ENCODE data around the gene IGFL3.

The IGFL3 gene

DNA sequence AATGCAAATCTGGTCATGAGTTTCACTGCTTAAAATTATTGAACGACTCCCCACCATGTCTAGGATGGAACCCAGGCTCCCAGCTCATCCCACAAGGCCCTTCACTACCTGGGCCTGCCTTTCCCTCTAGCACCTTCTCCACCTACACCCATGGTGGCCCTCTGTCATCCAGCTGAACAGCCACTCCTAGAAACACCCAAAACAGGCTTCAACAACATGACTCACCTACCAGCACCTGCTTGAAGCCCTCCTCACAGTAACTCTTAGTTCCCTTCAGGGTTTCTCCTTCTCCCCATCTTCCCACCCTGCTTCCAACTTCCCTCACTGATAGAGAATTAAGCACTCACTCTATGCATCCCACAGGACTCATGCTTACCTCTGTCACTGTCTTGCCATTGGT lies 16.9 kb upstream of the IGFL3 start:
- no peak for DNase-seq (ENCODE audit: low spot score)
- in situ Hi-C loops (cut with MboI; ENCODE audit: low sequenced_read_pairs, unreplicated experiment) = no loop called here
- TF ChIP-seq, protein P1, sequence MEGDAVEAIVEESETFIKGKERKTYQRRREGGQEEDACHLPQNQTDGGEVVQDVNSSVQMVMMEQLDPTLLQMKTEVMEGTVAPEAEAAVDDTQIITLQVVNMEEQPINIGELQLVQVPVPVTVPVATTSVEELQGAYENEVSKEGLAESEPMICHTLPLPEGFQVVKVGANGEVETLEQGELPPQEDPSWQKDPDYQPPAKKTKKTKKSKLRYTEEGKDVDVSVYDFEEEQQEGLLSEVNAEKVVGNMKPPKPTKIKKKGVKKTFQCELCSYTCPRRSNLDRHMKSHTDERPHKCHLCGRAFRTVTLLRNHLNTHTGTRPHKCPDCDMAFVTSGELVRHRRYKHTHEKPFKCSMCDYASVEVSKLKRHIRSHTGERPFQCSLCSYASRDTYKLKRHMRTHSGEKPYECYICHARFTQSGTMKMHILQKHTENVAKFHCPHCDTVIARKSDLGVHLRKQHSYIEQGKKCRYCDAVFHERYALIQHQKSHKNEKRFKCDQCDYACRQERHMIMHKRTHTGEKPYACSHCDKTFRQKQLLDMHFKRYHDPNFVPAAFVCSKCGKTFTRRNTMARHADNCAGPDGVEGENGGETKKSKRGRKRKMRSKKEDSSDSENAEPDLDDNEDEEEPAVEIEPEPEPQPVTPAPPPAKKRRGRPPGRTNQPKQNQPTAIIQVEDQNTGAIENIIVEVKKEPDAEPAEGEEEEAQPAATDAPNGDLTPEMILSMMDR (IDR thresholded peaks at IDR 0.05; ENCODE audit: borderline replicate concordance, control extremely low read depth, extremely low read depth, insufficient read depth, missing control alignments) = no peak

DNA sequence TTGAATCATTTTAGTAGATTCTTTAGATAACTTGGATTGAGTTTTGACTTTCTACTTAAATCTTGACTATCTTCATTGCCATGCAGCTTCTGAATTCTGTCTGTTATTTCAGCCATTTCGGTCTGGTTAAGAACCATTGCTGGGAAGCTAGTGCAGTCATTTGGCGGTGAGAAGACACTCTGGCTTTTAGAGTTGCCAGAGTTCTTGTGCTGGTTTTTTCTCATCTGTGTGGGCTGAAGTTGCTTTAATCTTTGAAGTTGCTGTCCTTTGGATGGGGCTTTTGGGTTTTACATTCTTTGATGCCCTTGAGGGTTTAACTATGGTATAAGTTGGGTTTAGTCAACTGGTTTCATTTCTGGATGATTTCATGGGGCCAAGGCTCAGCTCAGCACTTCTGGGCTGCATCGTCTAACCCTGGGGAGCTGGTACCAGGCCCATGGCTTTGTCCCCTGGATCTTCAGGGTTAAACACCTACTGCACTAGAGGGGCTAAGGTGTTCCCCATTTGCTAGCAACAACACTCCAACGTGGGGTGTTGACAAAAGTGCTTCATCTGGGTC lies 13.5 kb upstream of the IGFL3 start:
- DNase-seq (ENCODE audit: low spot score) = no peak
- in situ Hi-C loops (cut with MboI; ENCODE audit: low sequenced_read_pairs, unreplicated experiment) = no loop called here
- TF ChIP-seq, protein P1 (IDR thresholded peaks at IDR 0.05; ENCODE audit: borderline replicate concordance, control extremely low read depth, extremely low read depth, insufficient read depth, missing control alignments) = no peak

DNA sequence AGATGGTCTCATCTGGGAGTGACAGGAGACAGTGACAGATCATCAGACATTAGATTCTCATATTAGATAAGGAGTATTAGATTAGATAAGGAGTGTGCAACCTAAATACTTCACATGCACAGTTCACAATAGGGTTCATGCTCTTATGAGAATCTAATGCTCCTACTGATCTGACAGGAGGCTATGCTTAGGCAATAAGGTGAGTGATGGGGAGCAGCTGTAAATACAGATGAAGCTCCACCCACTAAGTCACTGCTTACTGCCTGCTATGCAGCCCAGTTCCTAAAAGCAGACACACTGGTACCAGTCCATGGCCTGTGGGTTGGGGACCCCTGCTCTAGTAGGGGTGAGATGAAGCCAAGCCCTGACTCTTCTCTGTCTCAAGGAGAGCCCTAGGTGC lies 10.0 kb upstream of the IGFL3 start:
- TF ChIP-seq, protein P1 (IDR thresholded peaks at IDR 0.05; ENCODE audit: borderline replicate concordance, control extremely low read depth, extremely low read depth, insufficient read depth, missing control alignments) = no peak
- in situ Hi-C loops (cut with MboI; ENCODE audit: low sequenced_read_pairs, unreplicated experiment) = no loop called here
- no peak for DNase-seq (ENCODE audit: low spot score)

DNA sequence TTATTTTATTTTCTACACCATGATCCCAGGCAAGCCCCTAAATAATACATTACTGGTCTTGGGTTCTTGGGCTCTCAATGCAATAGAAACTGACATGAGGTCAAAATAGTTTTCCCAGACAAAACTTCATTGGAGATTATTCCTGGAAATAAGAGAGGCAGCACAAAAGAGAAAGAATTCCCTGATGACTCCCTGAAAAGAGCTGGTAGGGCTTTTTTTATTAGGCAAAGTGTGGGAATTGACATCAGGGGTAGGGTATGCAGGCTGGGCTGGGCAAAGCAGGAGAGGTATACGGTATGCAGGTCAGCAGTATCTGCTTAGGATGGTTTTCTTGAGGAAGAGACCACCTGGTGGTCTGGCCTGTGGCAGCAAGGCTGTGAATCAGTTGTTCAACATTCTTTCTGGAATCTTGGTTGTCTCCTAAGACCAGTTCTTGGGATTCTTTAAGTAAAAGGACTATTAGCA lies 9.3 kb upstream of the IGFL3 start:
- TF ChIP-seq, protein P1 (IDR thresholded peaks at IDR 0.05; ENCODE audit: borderline replicate concordance, control extremely low read depth, extremely low read depth, insufficient read depth, missing control alignments) = no peak
- DNase-seq (ENCODE audit: low spot score) = no peak
- in situ Hi-C loops (cut with MboI; ENCODE audit: low sequenced_read_pairs, unreplicated experiment) = no loop called here

DNA sequence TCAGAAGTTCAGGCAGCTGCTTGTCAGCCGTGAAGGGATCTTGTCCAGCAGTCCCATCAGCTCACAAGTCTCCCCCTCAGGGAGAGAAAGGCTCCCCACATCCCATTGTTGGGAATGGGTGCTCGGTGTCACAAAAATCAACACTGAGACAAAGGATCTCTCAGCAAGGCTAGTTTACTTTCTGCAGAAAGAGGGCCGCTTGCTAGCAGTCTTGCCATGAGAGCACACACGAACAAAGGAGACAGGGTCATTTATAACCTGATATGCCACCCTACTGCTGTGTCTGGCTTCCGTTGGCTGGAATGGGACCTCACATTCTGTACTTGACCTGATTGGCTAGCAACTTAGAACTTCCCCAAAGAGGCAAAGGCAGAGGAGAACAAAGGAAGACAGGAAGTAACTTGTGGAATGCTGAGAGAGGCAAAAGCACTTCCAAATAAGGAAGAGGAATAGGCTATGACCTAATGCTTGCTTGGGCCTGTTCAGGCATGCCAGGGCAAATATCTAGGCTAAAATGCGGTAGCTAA lies 8.7 kb upstream of the IGFL3 start:
- TF ChIP-seq, protein P1 (IDR thresholded peaks at IDR 0.05; ENCODE audit: borderline replicate concordance, control extremely low read depth, extremely low read depth, insufficient read depth, missing control alignments) = no peak
- in situ Hi-C loops (cut with MboI; ENCODE audit: low sequenced_read_pairs, unreplicated experiment) = no loop called here
- DNase-seq (ENCODE audit: low spot score) = no peak

DNA sequence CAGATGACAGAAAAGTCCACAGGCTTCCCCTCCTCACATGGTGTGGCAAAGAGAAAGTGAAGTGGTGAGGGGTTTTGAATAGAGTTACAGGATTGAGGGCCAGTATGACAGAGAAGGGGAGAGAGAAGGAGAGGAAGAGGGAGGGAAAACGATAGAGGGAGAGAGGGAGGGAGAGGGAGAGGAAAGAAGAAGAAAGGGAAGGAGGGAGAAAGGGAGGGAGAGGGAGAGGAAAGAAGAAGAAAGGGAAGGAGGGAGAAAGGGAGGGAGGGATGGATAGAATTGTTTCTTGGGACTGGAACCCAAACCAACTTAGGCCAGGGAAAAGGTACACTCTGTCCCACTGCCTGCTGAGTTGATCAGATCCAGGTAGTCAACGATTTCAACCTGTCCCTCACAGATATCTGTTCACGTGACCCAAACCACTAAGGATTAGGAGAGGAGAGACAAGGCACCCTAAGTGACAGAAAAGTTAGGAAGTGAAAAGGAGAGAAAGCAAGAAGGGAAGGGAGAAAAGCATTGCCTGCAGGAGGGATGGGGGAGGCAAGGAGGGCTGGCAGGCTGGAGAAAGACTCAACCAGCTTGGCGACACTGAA lies 8.1 kb upstream of the IGFL3 start:
- in situ Hi-C loops (cut with MboI; ENCODE audit: low sequenced_read_pairs, unreplicated experiment) = no loop called here
- no peak for DNase-seq (ENCODE audit: low spot score)
- TF ChIP-seq, protein P1 (IDR thresholded peaks at IDR 0.05; ENCODE audit: borderline replicate concordance, control extremely low read depth, extremely low read depth, insufficient read depth, missing control alignments) = no peak
